GM21360 (cell line): ENCODE measurements around the gene IL17RB.

Experiments used
- ATAC-seq: cut with Tn5 transposase; IDR thresholded peaks from one replicate; pipeline ENCODE4 v1.9.1; 2021; ENCODE audit warnings: mild to moderate bottlenecking, moderate library complexity; ENCODE audit not compliant: unreplicated experiment

The IL17RB gene

DNA sequence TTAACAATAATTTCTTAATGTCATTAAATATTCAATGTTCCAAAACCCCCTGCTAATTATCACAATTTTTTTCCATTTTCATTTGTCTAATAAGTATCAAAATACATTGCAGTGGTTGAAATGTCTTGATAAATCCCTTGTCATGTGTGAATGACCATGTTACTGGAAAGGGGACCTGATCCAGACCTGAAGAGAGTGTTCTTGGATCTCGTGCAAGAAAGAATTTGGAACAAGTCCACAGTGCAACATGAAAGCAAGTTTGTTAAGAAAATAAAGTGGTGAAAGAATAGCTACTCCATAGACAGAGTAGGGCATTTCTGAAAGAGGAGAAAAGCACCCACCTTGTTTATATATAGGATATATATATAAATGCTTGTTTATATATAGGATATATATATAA is 55.7 kb downstream of the IL17RB start:
- ATAC-seq: no peak

DNA sequence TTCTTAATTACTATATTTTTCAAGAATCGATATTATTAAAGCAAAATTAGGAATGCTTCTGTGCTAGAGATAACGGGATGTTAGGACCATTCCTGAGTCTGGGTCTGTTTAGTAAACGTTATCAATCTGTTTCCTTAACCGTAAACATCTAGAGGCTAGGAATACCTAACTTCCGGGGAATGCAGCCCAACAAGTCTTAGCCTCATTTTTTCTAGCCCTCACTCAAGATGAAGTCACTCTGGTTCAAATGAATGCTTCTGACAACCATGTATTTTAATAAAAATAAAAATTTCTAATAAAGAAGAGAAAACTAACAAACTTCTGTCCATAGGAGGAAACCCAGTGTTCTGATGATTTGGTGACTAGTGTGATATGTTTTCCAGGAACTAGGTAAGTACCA is 56.3 kb downstream of the IL17RB start:
- ATAC-seq: no peak

DNA sequence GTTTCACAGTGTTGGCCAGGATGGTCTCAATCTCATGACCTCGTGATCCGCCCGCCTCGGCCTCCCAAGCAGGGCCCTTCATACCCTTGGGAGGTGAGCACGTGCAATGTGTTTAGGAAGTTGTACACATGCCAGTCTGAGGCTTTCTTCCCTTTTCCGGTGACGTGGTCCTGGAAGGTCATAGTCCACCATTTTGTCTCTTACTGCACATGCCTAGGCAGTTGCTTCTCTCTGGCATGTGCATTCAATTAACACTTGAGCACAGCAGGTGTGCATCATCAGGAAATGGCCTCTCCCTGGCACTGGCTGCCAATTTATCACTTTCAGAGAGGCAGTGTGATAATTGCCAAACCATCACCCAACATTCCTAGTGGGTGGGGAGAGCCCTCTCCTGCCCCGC is 67.0 kb downstream of the IL17RB start:
- no peak for ATAC-seq
